Measurements from ENCODE around the gene SIX5.

- TF ChIP-seq CTCF (conservative IDR thresholded peaks at IDR 0.05; ENCODE audit: low read length) = no peak
- TF ChIP-seq EZH2phosphoT487 (IDR thresholded peaks at IDR 0.05; ENCODE audit: borderline replicate concordance, low read depth, low read length) = no peak
These were observed 15.0 kb upstream of the SIX5 start for GRCh38 chr19:45784096-45784495.
